Calu3 (cell line): ENCODE results near the gene DCST2. TPM values are rescaled to one million over a fixed set of nuclear protein-coding genes. Genes with fewer than 3 reads are reported as not detected.
A peak's percentile ranks its signal among the peaks of the same experiment; 100 is the strongest.

Source experiments
- BruUV-seq: library from RNA; stranded (reverse); fragments of 400-500 nt; replicated peaks from 2 replicates; lab custom pipeline; 2021; lab: Mats Ljungman, UMichigan
- CTCF ChIA-PET: fragments of 300-600 bp; sonication (Branson Sonifier 250); formaldehyde crosslinking; loops from one replicate; lab custom pipeline; 2022; ENCODE audit warnings: antibody characterized with exemption; lab: Charles Lee
- DNase-seq: peaks from one replicate; pipeline ENCODE4 v3.0.0; 2022
- H3K27ac Mint-ChIP-seq: one replicate; pipeline ENCODE4 v1.8.0; 2022; ENCODE audit warnings: mixed read lengths; ENCODE audit not compliant: unreplicated experiment
- H3K27me3 Mint-ChIP-seq: one replicate; pipeline ENCODE4 v1.8.0; 2022; ENCODE audit warnings: mixed read lengths; ENCODE audit not compliant: unreplicated experiment
- H3K36me3 Mint-ChIP-seq: one replicate; pipeline ENCODE4 v1.8.0; 2022; ENCODE audit warnings: mild to moderate bottlenecking, moderate library complexity, mixed read lengths; ENCODE audit not compliant: insufficient read depth, unreplicated experiment
- H3K4me1 Mint-ChIP-seq: one replicate; pipeline ENCODE4 v1.8.0; 2022; ENCODE audit warnings: mild to moderate bottlenecking, low read depth, mixed read lengths; ENCODE audit not compliant: unreplicated experiment
- H3K4me3 Mint-ChIP-seq: one replicate; pipeline ENCODE4 v1.8.0; 2022; ENCODE audit warnings: mild to moderate bottlenecking, low read depth, moderate library complexity, mixed read lengths; ENCODE audit not compliant: unreplicated experiment
- H3K9me3 Mint-ChIP-seq: one replicate; pipeline ENCODE4 v1.8.0; 2022; ENCODE audit warnings: low read depth, mixed read lengths; ENCODE audit not compliant: unreplicated experiment
- CTCF ChIP-seq: fragments of 200-600 bp; IDR thresholded peaks from one replicate; pipeline ENCODE4 v1.8.0; 2022; ENCODE audit warnings: antibody characterized with exemption; ENCODE audit not compliant: unreplicated experiment
- intact Hi-C: fragments of 100-400 bp; cut with micrococcal nuclease; formaldehyde crosslinking; loops from one replicate; pipeline ENCODE4 v1.10.0; 2022; ENCODE audit not compliant: unreplicated experiment
- total RNA-seq: library from RNA; stranded (reverse); gene quantifications from 2 replicates; pipeline ENCODE4 v1.2.3, GENCODE V29; 2022

The DCST2 gene
- total RNA-seq, 1 experiment from 2014 or later, result 1.4 TPM

GRCh38 chr1:155050560-155051341, 17.2 kb upstream of the DCST2 start, which contains the start of gene ADAM15:
ADAM15 (plus strand) TSS chr1:155051316; CDS start chr1:155051387, 71 bp downstream.
- H3K36me3 Mint-ChIP-seq, result peaks cover 35% of the 10 kb centered on the region
- intact Hi-C loops, result loop anchor here (10.0 kb wide), 1 partner anchor 46 kb away; the partner anchor contains the start of gene ZBTB7B
- CTCF ChIA-PET, result interaction anchor here (0.6 to 2.5 kb wide), 18 partner anchors 11 to 1308 kb away, joined by 3 to 12 read pairs (median 4); partner anchors contain the start of genes DCST1, DCST2, KRTCAP2 and LENEP

GRCh38 chr1:155049651-155050559, 16.3 kb upstream of the DCST2 start:
- Mint-ChIP-seq H3K36me3 (peaks cover 29% of the 10 kb centered on the region), H3K27me3 (no peaks in the 10 kb centered on the region), H3K4me3 (peak overlapping the region; percentile 91), H3K4me1 (peaks cover 34% of the 10 kb centered on the region), H3K9me3 (no peaks in the 10 kb centered on the region), H3K27ac (peak overlapping the region; percentile 52)
- CTCF ChIA-PET, result interaction anchor here (0.6 to 2.5 kb wide), 11 partner anchors 12 to 250 kb away, joined by 3 to 12 read pairs (median 3); partner anchors contain the start of genes DCST1, DCST2 and LENEP
- intact Hi-C loops, result loop anchor here (5.0 to 10.0 kb wide), 2 partner anchors 32 to 45 kb away; partner anchors contain the start of gene ZBTB7B
- no peak for TF ChIP-seq CTCF
- DNase-seq, result no peak
- BruUV-seq, result TSS peak; percentile 63

More at GRCh38 chr1:155050560-155051341, 17.2 kb upstream of the DCST2 start, which contains the start of gene ADAM15:
- BruUV-seq, result no TSS peak
- peak within 1 kb of the TSS; percentile 68 for H3K27ac Mint-ChIP-seq
- peak; percentile 94 for DNase-seq
- no peaks in the 10 kb centered on the region for H3K9me3 Mint-ChIP-seq
- peaks cover 26% of the 10 kb centered on the region for H3K4me1 Mint-ChIP-seq
- peak within 1 kb of the TSS; percentile 91 for H3K4me3 Mint-ChIP-seq
- TF ChIP-seq CTCF, result peak; percentile 97
- no peaks in the 10 kb centered on the region for H3K27me3 Mint-ChIP-seq

GRCh38 chr1:155048449-155049334, 15.1 kb upstream of the DCST2 start:
- no TSS peak for BruUV-seq
- no peak overlapping the region for H3K4me3 Mint-ChIP-seq
- intact Hi-C loops, result loop anchor here (5.0 kb wide), 1 partner anchor 34 kb away; no protein-coding TSS in a partner anchor
- H3K27me3 Mint-ChIP-seq, result no peaks in the 10 kb centered on the region
- CTCF ChIA-PET, result interaction anchor here (0.6 kb wide), 1 partner anchor 720 kb away, joined by 3 read pairs; no protein-coding TSS in a partner anchor
- DNase-seq, result no peak
- H3K27ac Mint-ChIP-seq, result no peak overlapping the region
- no peaks in the 10 kb centered on the region for H3K9me3 Mint-ChIP-seq
- peaks cover 29% of the 10 kb centered on the region for H3K36me3 Mint-ChIP-seq
- peaks cover 44% of the 10 kb centered on the region for H3K4me1 Mint-ChIP-seq
- TF ChIP-seq CTCF, result no peak
